Measurements from ENCODE around the gene DOK6. TPM values are rescaled to one million over a fixed set of nuclear protein-coding genes. Genes with fewer than 3 reads are reported as not detected.

DOK6 gene
- total RNA-seq, 1 donor from 2014 or later: 0.06 TPM

DNA sequence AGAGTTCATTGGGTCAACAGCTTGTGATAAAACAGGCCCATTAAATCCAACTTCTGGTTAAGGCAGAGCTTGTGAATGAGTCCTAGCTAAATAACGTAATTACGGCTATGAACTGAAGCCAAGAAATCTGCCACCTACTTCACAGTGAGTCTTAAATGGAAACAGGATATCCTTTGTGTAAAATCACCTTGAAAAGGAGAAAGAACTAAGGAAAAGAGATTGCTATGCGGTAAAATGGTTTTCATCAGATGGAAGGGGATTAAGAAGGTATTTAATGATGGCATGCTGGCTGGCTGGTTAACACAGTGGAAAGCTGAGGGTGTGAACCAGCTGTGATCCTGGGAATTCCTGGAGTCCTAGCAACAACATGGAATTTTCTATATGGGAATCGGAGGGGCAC, 156.6 kb downstream of the DOK6 start:
- TF ChIP-seq, protein P1, sequence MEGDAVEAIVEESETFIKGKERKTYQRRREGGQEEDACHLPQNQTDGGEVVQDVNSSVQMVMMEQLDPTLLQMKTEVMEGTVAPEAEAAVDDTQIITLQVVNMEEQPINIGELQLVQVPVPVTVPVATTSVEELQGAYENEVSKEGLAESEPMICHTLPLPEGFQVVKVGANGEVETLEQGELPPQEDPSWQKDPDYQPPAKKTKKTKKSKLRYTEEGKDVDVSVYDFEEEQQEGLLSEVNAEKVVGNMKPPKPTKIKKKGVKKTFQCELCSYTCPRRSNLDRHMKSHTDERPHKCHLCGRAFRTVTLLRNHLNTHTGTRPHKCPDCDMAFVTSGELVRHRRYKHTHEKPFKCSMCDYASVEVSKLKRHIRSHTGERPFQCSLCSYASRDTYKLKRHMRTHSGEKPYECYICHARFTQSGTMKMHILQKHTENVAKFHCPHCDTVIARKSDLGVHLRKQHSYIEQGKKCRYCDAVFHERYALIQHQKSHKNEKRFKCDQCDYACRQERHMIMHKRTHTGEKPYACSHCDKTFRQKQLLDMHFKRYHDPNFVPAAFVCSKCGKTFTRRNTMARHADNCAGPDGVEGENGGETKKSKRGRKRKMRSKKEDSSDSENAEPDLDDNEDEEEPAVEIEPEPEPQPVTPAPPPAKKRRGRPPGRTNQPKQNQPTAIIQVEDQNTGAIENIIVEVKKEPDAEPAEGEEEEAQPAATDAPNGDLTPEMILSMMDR (conservative IDR thresholded peaks at IDR 0.05; ENCODE audit: low read depth, low read length): no peak
- H3K4me3 ChIP-seq (ENCODE audit: low read depth, low read length): no peak overlapping the region
- DNase-seq (ENCODE audit: low read depth): no peak

DNA sequence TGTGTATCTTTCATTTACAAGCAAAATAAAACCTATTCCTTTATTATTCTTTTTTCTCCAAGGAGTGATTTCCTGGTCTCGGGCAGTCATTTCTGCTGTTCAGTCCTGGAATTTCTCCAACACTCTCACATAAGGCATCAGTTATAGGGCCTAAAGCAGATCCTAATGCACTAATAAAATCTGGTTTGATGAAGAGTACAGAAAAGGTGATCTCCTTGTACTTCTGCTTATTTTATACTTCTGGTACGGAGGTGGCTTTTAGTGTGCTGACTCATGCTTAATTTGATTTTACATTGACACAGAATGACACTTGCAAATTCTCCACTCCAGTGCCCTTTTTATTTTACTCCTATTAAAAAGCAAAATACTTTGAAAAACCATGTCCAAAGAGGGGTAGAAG, 157.4 kb downstream of the DOK6 start:
- no peak for DNase-seq (ENCODE audit: low read depth)
- TF ChIP-seq, protein P1 (conservative IDR thresholded peaks at IDR 0.05; ENCODE audit: low read depth, low read length): no peak
- no peak overlapping the region for H3K4me3 ChIP-seq (ENCODE audit: low read depth, low read length)

DNA sequence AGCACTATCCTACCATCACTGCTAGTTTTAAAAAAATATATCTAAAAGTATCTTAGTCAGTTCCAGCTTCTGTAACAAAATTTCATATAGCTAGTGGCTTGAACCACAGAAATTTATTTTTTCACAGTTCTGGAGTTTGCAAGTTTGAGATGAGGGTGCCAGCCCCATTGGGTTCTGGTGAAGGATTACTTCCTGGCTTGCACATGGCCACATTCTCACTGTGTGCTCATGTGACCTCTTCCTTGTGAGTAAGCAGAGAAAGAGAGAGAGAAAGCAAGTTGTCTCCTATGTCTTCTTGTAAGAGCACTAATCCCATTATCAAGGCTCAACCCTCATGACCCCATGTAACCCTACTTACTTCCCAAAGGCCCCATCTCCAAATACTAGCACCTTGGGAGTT, 158.9 kb downstream of the DOK6 start:
- H3K4me3 ChIP-seq (ENCODE audit: low read depth, low read length): no peak overlapping the region
- TF ChIP-seq, protein P1 (conservative IDR thresholded peaks at IDR 0.05; ENCODE audit: low read depth, low read length): no peak
- no peak for DNase-seq (ENCODE audit: low read depth)

DNA sequence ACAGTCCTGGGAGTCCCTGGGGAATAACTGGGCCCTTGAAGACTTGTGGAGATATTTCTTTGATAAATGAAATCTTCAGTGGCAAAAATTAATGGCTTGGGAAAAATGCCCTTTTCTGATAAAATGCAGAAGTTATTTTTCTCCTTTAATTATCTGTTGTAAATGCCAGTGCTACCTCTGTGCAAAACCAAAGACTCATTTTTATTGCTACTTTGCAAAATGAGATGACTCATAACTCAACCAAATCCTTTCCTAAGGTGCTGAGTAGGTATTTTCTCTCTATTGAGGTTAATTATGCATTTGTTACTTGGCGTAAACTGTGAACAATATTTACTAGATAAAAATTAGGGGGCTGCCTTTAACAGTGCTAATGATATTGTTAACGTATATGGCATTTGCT, 163.9 kb downstream of the DOK6 start:
- no peak for DNase-seq (ENCODE audit: low read depth)
- no peak overlapping the region for H3K4me3 ChIP-seq (ENCODE audit: low read depth, low read length)
- TF ChIP-seq, protein P1 (conservative IDR thresholded peaks at IDR 0.05; ENCODE audit: low read depth, low read length): no peak

DNA sequence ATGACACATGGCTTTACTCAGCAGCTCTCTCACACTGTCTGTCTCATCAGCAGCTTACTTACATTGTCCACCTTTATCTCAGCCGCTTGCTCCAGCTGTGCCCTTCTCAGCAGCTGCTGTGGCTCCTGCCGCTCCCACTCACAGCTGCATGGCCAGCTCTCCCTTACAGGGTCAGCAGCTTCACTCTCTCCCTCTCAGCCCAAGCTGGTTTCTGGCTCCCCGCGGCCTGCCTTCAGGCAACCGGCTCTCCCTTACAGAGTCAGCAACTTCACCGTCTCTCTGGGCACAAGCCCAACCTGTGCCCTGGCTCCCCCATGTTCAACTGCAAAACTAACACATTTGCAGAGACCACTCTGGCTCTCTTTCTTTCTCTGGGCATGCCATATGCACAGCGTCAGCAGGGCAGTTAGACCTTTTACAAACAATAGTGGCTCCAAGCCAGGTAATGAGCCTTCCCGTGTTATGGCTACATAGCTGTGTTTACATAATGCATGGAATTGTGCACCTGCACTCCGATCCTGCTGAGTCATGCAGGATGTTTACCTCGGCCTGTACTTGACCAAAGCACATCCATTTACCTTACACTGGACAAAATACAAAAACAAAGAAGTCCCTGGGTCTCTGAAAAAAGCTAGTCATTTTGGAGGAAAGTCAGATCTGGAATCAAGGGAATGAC, 167.3 kb downstream of the DOK6 start:
- DNase-seq (ENCODE audit: low read depth): no peak
- no peak overlapping the region for H3K4me3 ChIP-seq (ENCODE audit: low read depth, low read length)
- TF ChIP-seq, protein P1 (conservative IDR thresholded peaks at IDR 0.05; ENCODE audit: low read depth, low read length): no peak

DNA sequence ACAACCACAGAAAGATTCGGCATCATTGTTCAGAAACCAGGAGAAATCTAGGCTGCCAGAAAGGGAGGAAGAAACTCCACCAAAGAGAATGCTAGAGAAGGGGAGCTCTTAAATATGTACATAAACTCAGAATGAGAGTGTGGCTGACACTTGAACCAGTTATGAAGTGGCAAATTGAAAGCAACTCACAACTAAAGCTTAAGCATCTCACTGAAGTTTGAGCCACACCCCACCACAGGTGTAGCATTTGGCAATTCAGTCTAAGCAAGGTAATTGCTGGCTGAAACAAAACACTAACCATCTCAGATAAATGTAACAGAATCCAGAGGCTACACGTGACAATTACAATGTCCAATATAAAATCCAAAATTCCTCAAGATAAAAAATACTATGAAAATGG, 168.4 kb downstream of the DOK6 start:
- no peak overlapping the region for H3K4me3 ChIP-seq (ENCODE audit: low read depth, low read length)
- TF ChIP-seq, protein P1 (conservative IDR thresholded peaks at IDR 0.05; ENCODE audit: low read depth, low read length): no peak
- no peak for DNase-seq (ENCODE audit: low read depth)

DNA sequence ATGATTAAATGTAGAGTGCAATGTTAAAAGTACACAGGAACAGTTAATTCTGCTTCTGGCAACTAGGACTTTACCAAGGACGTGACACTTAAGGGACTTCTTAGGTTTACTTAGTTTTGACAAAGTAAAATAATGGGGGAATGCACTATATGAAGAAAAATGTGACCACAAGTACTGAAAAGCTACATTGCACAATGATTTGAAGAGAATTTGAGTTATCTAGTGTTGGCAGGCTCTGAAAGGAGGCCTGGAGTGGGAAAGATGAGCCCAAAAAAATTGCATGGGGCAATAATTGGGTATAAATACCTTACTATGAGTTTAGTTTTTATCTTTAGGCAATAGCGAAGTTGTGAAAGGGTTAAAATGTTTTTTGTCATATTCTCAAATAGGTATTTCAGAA, 173.7 kb downstream of the DOK6 start:
- TF ChIP-seq, protein P1 (conservative IDR thresholded peaks at IDR 0.05; ENCODE audit: low read depth, low read length): no peak
- H3K4me3 ChIP-seq (ENCODE audit: low read depth, low read length): no peak overlapping the region
- DNase-seq (ENCODE audit: low read depth): no peak
